ENCODE measurements around the gene CDK5.

DNA sequence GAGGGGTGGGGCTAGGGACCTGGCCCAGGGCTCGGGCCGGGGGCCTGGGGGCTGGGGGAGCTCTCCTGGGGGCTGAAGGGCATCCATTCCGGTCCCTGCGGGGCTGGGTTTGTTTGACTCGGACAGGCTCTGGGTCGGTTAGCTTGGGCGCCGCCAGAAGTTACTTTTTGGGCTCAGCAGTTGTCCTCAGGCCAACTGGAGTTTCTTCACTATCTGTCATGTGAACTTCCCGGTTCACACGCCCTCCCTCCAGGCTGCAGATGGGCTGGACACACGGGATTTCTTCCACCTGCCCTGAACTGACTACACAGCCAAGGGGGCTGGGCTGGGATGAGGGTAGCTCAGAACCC lies 5.5 kb upstream of the CDK5 start:
- TF ChIP-seq, protein P1, sequence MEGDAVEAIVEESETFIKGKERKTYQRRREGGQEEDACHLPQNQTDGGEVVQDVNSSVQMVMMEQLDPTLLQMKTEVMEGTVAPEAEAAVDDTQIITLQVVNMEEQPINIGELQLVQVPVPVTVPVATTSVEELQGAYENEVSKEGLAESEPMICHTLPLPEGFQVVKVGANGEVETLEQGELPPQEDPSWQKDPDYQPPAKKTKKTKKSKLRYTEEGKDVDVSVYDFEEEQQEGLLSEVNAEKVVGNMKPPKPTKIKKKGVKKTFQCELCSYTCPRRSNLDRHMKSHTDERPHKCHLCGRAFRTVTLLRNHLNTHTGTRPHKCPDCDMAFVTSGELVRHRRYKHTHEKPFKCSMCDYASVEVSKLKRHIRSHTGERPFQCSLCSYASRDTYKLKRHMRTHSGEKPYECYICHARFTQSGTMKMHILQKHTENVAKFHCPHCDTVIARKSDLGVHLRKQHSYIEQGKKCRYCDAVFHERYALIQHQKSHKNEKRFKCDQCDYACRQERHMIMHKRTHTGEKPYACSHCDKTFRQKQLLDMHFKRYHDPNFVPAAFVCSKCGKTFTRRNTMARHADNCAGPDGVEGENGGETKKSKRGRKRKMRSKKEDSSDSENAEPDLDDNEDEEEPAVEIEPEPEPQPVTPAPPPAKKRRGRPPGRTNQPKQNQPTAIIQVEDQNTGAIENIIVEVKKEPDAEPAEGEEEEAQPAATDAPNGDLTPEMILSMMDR (IDR thresholded peaks at IDR 0.05) = no peak
- TF ChIP-seq POLR2A (IDR thresholded peaks at IDR 0.05) = no peak
- no peak for TF ChIP-seq POLR2AphosphoS5 (IDR thresholded peaks at IDR 0.05)

All from prostate gland (tissue), 2 donors.